ENCODE data around the gene AADACL2. TPM values are rescaled to one million over a fixed set of nuclear protein-coding genes. Genes with fewer than 3 reads are reported as not detected.

The AADACL2 gene
- not detected in 2 replicates for total RNA-seq

GRCh38 chr3:151733613-151734012 lies at the start of gene AADACL2:
Gene AADACL2 (plus strand): TSS chr3:151733927. CDS start chr3:151734036, 109 bp downstream.

Other genes with a start within 250 kb of the AADACL2 start
- 1.9 and 17.6 TPM in 2 replicates for gene AADAC, start 80.2 kb downstream of the AADACL2 start, total RNA-seq
- 51.2 and 124 TPM in 2 replicates for gene SUCNR1, start 139.7 kb downstream of the AADACL2 start, total RNA-seq

All from smooth muscle cell of the pulmonary artery (primary cell).